Psoas muscle (tissue), 8 donors: Measurements from ENCODE around the gene ABHD1. TPM values are rescaled to one million over a fixed set of nuclear protein-coding genes. Genes with fewer than 3 reads are reported as not detected.
"Not testable (repeated sequence)": the region's sequence is repeated elsewhere in the genome, so short reads cannot be mapped to it uniquely, and the experiment has no call there.

ENCODE experiments used
- ATAC-seq, 4 donors: fragments of 200-7000 bp; cut with Tn5 transposase; one replicate each; pipeline ENCODE4 v1.9.1; 2020; ENCODE audit warnings: moderate library complexity in 3 of 4, mild to moderate bottlenecking in 2 of 4
- DNase-seq, 2 donors: peaks; one replicate each; pipeline ENCODE4 v3.0.0-alpha.2; 2020
- H3K27ac ChIP-seq: fragments of 200-600 bp; one replicate; pipeline ENCODE4 v1.8.0; 2022
- H3K27me3 ChIP-seq, 3 donors: fragments of 200-600 bp in 1 of 3; one replicate each; pipeline versions ENCODE4 v1.6.1 to v1.8.0; 2013 to 2022; ENCODE audit warnings: low read length in 2 of 3, mild to moderate bottlenecking in 2 of 3, moderate library complexity in 1 of 3; ENCODE audit not compliant: insufficient read depth in 3 of 3
- H3K36me3 ChIP-seq, 2 donors: fragments of 200-600 bp in 1 of 2; one replicate each; pipeline versions ENCODE4 v1.6.1 to v1.8.0; 2013 to 2022; ENCODE audit warnings: low read depth in 1 of 2, mild to moderate bottlenecking in 1 of 2, moderate library complexity in 1 of 2; ENCODE audit not compliant: insufficient read depth in 1 of 2
- H3K4me1 ChIP-seq: fragments of 200-600 bp; one replicate; pipeline ENCODE4 v1.8.0; 2022
- H3K4me3 ChIP-seq: fragments of 200-600 bp; one replicate; pipeline ENCODE4 v1.8.0; 2022; ENCODE audit warnings: mild to moderate bottlenecking
- H3K9me3 ChIP-seq: fragments of 200-600 bp; one replicate; pipeline ENCODE4 v1.8.0; 2022
- WGBS, 3 donors: extraction: QIAGEN DNeasy Blood & Tissue Kit; methylation state at CpG; one replicate each; pipeline versions ENCODE4 v1.1.6 to v1.1.7; 2013; 5-methylcytosine and 5-hydroxymethylcytosine counted together
- intact Hi-C, 2 donors: fragments of 100-400 bp; cut with DNase I; formaldehyde crosslinking; loops; one replicate each; pipeline versions ENCODE4 v1.11.0 to v1.14.2; 2022
- long read RNA-seq, 2 donors: library from polyadenylated mRNA; unstranded; transcript quantifications; one replicate each; pipeline ENCODE4 v2.0.0, GENCODE V29; 2021
- polyA plus RNA-seq, 3 donors: library from polyadenylated mRNA; stranded (reverse); fragments of 200-250 nt; gene quantifications; one replicate each; pipeline ENCODE4 v1.2.3, GENCODE V29; 2013
- total RNA-seq, 4 donors: library from RNA; stranded (reverse); fragmentation: NEBNext Ultra II Directional in 2 of 4; extraction: Animal tissue kit (Norgen Biotek cat#: 25700) in 2 of 4; gene quantifications; one replicate each; pipeline versions ENCODE4 v1.2.1 to v1.2.4, GENCODE V29; 2021 to 2023
- TF ChIP-seq, protein P1 (sequence below): fragments of 200-600 bp; IDR thresholded peaks from one replicate; pipeline ENCODE4 v1.8.0; 2022; ENCODE audit warnings: antibody characterized with exemption
- donor health status: healthy with polysubstance abuse.
- donor health status: DM: no; HTN: no; CAD: no; lungs with moderate emphysema.
- donor health status: Bipolar disorder and iron deficiency.
- donor health status: healthy.
- donor health status: DM: yes; HTN: yes; CAD: no.
- donor health status: DM: no; HTN: no; CAD: no.
- donor health status: DM: no; HTN: no; CAD: no.
- donor health status: DM: yes; HTN: yes; CAD: no.

Gene ABHD1
- 1 to 10 TPM; 1.4 to 4.5 (median 3.7) TPM for total RNA-seq
- 1 to 10 TPM; 1.9 to 4.1 (median 3.9) TPM for polyA plus RNA-seq
- long read RNA-seq, donor 1 = 0 reads
- long read RNA-seq, donor 2, partial matches to known transcripts = 0 of 3 reads
- long read RNA-seq, donor 2, other reads (novel, unspliced or antisense) = 2 of 3 reads

DNA sequence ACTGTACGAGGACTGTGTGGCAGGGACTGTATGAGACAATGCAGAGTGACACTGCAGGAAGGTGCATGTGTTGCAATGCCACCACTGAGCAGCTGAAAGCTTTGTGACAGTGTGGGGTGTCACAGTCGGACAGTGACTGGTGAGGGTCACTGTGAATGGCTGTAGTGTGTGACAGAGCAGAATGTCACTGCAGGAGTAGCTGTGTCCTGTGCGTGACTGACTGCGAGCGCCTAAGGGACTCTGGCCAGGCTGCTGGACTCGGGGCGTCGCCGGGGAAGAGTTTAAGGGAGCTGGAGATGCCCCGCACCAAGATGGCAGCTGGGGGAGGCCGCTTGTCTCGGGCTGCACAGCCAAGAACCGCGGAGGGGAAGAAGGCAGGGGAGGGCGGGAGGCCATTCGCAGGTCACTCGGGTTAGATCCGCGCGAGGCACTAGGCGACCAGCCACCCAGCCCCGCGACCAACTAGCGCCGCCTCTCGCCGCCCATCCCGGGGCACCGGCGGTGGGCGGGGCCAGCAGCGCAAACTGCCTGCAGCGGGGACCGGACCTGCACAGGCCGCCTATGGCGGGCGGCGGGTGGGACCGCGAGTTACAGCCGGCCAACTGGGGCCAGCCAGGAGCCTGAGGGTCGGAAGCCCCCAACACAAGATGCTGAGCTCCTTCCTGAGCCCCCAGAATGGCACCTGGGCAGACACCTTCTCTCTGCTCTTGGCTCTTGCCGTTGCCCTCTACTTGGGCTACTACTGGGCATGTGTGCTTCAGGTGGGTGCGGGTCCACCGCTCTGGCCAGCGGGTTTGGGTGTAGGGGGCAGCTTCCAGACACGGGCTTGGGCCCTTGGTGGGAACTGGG is at the start of gene ABHD1:
ABHD1 (plus strand) TSS at position 514 of the 849 bp plus-strand sequence; CDS start at position 648, 134 bp downstream.
- H3K27ac ChIP-seq = peak within 1 kb of the TSS; percentile 80
- WGBS, 3 donors = 2 to 9% (median 6%) methylated on average over 32 to 47 of the region's 47 CpGs

DNA sequence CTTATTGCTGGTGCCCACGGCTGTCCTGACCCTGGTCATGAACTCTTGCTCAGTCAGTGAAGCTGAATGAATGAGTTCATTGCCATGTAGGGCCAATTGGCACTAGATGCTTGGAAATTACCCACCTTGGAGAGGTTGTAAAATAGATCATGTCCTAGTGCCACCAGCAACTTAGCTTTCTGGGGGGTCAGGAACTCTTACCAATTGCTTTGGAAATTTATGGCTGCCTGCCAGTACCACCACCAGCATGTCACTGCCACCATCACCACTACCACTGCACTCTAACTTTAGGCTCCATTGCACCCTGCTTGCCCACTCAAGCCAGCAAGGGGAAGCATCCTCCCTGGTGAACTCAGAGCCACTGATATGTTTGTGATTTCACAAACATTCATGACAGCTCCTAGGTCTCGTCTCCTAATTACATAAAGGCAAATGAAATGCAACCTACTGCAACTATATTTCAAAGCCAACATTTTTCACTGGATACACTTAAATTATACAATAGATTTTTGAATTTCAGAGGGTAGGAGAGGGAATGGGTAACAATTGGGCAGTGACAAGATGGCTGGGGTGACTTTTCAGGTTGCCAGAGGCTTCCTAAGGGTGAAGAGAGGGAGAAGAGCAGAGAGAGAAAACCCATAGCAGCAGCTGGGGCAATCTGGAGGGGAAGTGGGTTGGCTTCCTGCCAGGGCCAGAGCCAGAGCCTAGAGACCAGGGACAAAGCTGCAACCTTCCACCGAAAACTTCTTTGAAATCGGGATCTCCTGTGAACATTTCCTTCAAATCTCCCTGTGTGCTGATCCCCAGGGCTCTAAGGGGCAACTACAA is 48.7 kb upstream of the ABHD1 start:
- Histone ChIP-seq H3K4me3 (no peak overlapping the region), H3K27me3 (no peaks in the 10 kb centered on the region), H3K36me3 (peaks cover 3 to 5% of the 10 kb centered on the region in 2 donors), H3K4me1 (peaks cover 13% of the 10 kb centered on the region), H3K9me3 (no peaks in the 10 kb centered on the region), H3K27ac (no peak overlapping the region)
- no peak for ATAC-seq
- intact Hi-C loops = no loop called here
- WGBS, 3 donors = 41 to 56% (median 50%) methylated on average over 4 of the region's 4 CpGs
- peak; percentile 36 to 71 for DNase-seq
- TF ChIP-seq, protein P1, sequence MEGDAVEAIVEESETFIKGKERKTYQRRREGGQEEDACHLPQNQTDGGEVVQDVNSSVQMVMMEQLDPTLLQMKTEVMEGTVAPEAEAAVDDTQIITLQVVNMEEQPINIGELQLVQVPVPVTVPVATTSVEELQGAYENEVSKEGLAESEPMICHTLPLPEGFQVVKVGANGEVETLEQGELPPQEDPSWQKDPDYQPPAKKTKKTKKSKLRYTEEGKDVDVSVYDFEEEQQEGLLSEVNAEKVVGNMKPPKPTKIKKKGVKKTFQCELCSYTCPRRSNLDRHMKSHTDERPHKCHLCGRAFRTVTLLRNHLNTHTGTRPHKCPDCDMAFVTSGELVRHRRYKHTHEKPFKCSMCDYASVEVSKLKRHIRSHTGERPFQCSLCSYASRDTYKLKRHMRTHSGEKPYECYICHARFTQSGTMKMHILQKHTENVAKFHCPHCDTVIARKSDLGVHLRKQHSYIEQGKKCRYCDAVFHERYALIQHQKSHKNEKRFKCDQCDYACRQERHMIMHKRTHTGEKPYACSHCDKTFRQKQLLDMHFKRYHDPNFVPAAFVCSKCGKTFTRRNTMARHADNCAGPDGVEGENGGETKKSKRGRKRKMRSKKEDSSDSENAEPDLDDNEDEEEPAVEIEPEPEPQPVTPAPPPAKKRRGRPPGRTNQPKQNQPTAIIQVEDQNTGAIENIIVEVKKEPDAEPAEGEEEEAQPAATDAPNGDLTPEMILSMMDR = no peak

More for the DNA sequence above, at the start of gene ABHD1:
- Histone ChIP-seq H3K4me3 (peak within 1 kb of the TSS; percentile 74), H3K4me1 (peaks cover 12% of the 10 kb centered on the region), H3K9me3 (no peaks in the 10 kb centered on the region), H3K27me3 (peaks cover 0 to 7% (median 0%) of the 10 kb centered on the region in 3 donors), H3K36me3 (no peaks in the 10 kb centered on the region)
- ATAC-seq (peak; percentile 74 to 78 (median 75)), DNase-seq (peak; percentile 74 to 85)
- TF ChIP-seq, protein P1 = no peak
- intact Hi-C loops = no loop called here

DNA sequence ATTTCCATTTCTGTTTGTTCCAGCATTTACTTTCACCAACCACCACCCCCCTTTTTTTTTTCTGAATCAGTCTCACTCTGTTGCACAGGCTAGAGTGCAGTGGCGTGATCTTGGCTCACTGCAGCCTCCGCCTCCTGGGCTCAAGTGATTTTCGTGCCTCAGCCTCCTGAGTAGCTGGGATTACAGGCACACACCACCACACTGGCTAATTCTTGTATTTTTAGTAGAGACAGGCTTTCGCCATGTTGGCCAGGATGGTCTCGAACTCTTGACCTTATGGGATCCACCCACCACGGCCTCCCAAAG is 48.1 kb upstream of the ABHD1 start:
- H3K36me3 ChIP-seq, H3K27ac ChIP-seq, intact Hi-C loops, H3K9me3 ChIP-seq, H3K4me3 ChIP-seq, DNase-seq, H3K4me1 ChIP-seq, ATAC-seq, H3K27me3 ChIP-seq: not testable (repeated sequence)
- 70 to 84% (median 72%) methylated on average over 6 of the region's 6 CpGs for WGBS, 3 donors

DNA sequence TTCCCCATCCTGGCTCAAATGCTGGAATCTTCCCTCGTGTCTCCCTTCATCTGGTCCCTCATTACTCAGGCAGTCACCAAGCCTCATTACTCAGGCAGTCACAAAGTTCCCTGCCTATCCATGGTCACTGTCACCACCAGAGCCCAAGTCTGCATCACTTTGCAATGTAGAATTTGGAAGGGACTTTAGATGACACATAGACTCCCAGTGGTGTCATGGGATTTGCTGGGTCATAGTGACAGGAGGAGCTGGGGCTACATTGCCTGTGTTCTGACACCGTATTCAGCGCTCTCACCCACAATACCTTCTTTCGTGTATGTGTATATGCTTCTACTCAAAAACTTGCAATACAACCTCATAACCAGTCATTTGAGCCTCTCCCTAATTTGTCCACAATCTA is 47.3 kb upstream of the ABHD1 start:
- WGBS, 3 donors = 61 to 77% (median 64%) methylated on average over 4 of the region's 4 CpGs
- Histone ChIP-seq H3K36me3 (no peaks in the 10 kb centered on the region), H3K27me3 (no peaks in the 10 kb centered on the region), H3K4me3 (no peak overlapping the region), H3K4me1 (peaks cover 6% of the 10 kb centered on the region), H3K27ac (no peak overlapping the region), H3K9me3 (no peaks in the 10 kb centered on the region)
- TF ChIP-seq, protein P1 = no peak
- ATAC-seq = no peak
- intact Hi-C loops = no loop called here
- DNase-seq = no peak

DNA sequence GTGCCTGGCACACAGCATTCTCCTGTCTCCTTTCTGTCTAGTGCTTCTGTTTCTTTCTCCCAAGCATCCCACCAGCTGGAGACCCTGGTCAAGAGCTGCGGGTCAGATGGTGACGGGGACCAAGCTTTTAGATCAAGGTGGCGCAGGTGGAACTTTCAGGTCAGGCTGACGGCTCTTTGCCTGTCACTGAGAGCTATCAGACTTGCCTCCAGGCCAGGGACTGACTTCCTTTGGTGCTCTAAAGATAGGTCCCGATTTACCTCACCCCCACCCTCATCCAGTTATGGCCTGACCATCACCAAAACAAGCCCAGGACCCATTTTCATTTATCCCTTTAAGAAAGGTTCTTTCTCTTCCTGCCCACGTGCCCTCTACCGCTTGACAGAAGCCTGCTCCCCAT is 46.4 kb upstream of the ABHD1 start:
- intact Hi-C loops = no loop called here
- WGBS, 3 donors = 55 to 65% (median 61%) methylated on average over 7 of the region's 7 CpGs
- no peaks in the 10 kb centered on the region for H3K27me3 ChIP-seq
- ATAC-seq = no peak
- no peak overlapping the region for H3K27ac ChIP-seq
- no peaks in the 10 kb centered on the region for H3K9me3 ChIP-seq
- DNase-seq = no peak
- TF ChIP-seq, protein P1 = no peak
- H3K4me1 ChIP-seq = peaks cover 11% of the 10 kb centered on the region
- no peak overlapping the region for H3K4me3 ChIP-seq
- H3K36me3 ChIP-seq = no peaks in the 10 kb centered on the region
